Fibroblast of skin of left quadriceps (primary cell): ENCODE measurements around the gene PTPRK.
A peak's percentile ranks its signal among the peaks of the same experiment; 100 is the strongest.
"Not testable (repeated sequence)": the region's sequence is repeated elsewhere in the genome, so short reads cannot be mapped to it uniquely, and the experiment has no call there.

ENCODE experiments used
- DNase-seq, 2 experiments: peaks; one replicate each; pipeline ENCODE4 v3.0.0-alpha.2; 2013; ENCODE audit warnings: low read depth in 2 of 2

The PTPRK gene

GRCh38 chr6:127959869-127960268 is 560.5 kb downstream of the PTPRK start:
- no peak for DNase-seq

- DNase-seq, result no peak
Measured at GRCh38 chr6:127956956-127957355, 563.4 kb downstream of the PTPRK start.

GRCh38 chr6:127956260-127956888 is 564.0 kb downstream of the PTPRK start:
- DNase-seq, result no peak

- DNase-seq, result no peak
Measured at GRCh38 chr6:127954082-127954481, 566.3 kb downstream of the PTPRK start.

- DNase-seq, result no peak
Measured at GRCh38 chr6:127952831-127953230, 567.6 kb downstream of the PTPRK start.

GRCh38 chr6:127952176-127952575 is 568.2 kb downstream of the PTPRK start:
- no peak for DNase-seq

- DNase-seq, result no peak
Measured at GRCh38 chr6:127951172-127951917, 569.1 kb downstream of the PTPRK start.

- DNase-seq, result no peak
Measured at GRCh38 chr6:127950566-127951145, 569.7 kb downstream of the PTPRK start.

- DNase-seq, result no peak
Measured at GRCh38 chr6:127949251-127949650, 571.1 kb downstream of the PTPRK start.

- no peak for DNase-seq
Measured at GRCh38 chr6:127946388-127946787, 574.0 kb downstream of the PTPRK start.

- DNase-seq, result no peak
Measured at GRCh38 chr6:127945434-127946097, 574.8 kb downstream of the PTPRK start.

- DNase-seq, result no peak
Measured at GRCh38 chr6:127941228-127941627, 579.2 kb downstream of the PTPRK start.

GRCh38 chr6:127939442-127940066 is 580.8 kb downstream of the PTPRK start:
- DNase-seq, result peak in 1 of 2 experiments; percentile 4

- DNase-seq, result peak; percentile 29 to 46
Measured at GRCh38 chr6:127938701-127939100, 581.7 kb downstream of the PTPRK start.

- no peak for DNase-seq
Measured at GRCh38 chr6:127937747-127938146, 582.7 kb downstream of the PTPRK start.

- no peak for DNase-seq
Measured at GRCh38 chr6:127937102-127937501, 583.3 kb downstream of the PTPRK start.

GRCh38 chr6:127934956-127935355 is 585.4 kb downstream of the PTPRK start:
- DNase-seq, result no peak

GRCh38 chr6:127933852-127934840 is 586.3 kb downstream of the PTPRK start:
- DNase-seq, result no peak

- no peak for DNase-seq
Measured at GRCh38 chr6:127933137-127933536, 587.3 kb downstream of the PTPRK start.

- no peak for DNase-seq
Measured at GRCh38 chr6:127932708-127933107, 587.7 kb downstream of the PTPRK start.

GRCh38 chr6:127926441-127926840 is 594.0 kb downstream of the PTPRK start:
- not testable (repeated sequence) for DNase-seq
